ENCODE results near the gene SPECC1.

DNA sequence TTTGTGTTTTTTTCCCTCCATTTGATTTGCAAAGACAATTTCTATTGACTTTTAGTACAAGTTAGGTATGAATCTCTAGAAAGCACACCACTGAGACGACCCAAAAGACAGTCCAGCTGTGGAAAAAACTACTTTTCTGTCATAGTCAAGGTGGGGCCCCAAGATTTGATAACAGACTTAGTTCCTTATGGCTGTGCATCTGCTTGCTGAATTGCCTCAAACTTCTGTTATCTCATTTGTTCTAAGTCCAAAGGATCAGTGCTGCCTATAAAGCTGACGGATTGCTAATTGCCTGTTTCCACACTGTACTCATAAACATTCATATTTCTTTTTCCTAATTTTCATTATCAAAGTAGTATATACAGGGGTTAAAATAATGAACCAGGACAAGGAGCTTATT is 180.8 kb downstream of the SPECC1 start:
- TF ChIP-seq, protein P1, sequence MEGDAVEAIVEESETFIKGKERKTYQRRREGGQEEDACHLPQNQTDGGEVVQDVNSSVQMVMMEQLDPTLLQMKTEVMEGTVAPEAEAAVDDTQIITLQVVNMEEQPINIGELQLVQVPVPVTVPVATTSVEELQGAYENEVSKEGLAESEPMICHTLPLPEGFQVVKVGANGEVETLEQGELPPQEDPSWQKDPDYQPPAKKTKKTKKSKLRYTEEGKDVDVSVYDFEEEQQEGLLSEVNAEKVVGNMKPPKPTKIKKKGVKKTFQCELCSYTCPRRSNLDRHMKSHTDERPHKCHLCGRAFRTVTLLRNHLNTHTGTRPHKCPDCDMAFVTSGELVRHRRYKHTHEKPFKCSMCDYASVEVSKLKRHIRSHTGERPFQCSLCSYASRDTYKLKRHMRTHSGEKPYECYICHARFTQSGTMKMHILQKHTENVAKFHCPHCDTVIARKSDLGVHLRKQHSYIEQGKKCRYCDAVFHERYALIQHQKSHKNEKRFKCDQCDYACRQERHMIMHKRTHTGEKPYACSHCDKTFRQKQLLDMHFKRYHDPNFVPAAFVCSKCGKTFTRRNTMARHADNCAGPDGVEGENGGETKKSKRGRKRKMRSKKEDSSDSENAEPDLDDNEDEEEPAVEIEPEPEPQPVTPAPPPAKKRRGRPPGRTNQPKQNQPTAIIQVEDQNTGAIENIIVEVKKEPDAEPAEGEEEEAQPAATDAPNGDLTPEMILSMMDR (IDR thresholded peaks at IDR 0.05) = no peak
- no peak for TF ChIP-seq POLR2AphosphoS5 (IDR thresholded peaks at IDR 0.05; ENCODE audit: low read depth, low read length)
- TF ChIP-seq SIN3A (IDR thresholded peaks at IDR 0.05; ENCODE audit: borderline replicate concordance, low read depth, low read length) = no peak
- no peak for TF ChIP-seq FOSL2 (IDR thresholded peaks at IDR 0.05; ENCODE audit: borderline replicate concordance, low read depth)
- TF ChIP-seq CHD2 (IDR thresholded peaks at IDR 0.05; ENCODE audit: low read length, partially characterized antibody) = no peak
- no peak for TF ChIP-seq JUND (IDR thresholded peaks at IDR 0.05)
- no peak for TF ChIP-seq ELF1 (IDR thresholded peaks at IDR 0.05)
- no peak for TF ChIP-seq EP300 (IDR thresholded peaks at IDR 0.05; ENCODE audit: borderline replicate concordance in 1 of 2, low read depth in 1 of 2, low read length in 1 of 2)
